ENCODE results near the gene KCND2. TPM values are rescaled to one million over a fixed set of nuclear protein-coding genes. Genes with fewer than 3 reads are reported as not detected.

The KCND2 gene
- polyA plus RNA-seq, 3 donors: not detected

DNA sequence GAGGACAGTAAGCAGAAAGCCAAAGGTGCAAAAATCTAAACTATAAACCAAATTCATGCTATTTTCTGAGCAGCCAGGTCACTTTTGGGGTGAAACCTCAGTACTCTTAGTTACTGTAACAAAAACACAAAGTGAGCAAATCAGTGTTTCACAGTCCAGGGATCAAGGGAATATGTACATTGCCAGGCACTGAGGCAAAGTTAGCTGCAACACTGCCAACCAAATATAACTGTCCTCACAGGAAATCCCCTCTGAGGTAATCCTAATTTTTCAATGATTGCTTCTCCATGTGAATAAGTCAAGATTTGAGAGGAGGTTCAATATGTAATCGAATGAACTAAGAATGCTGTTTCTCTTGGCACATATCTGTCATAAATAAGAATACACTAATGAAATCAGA, 355.3 kb downstream of the KCND2 start:
- Histone ChIP-seq H3K9ac (ENCODE audit: insufficient read depth, low read length, poor library complexity, severe bottlenecking) (no peak overlapping the region), H3K36me3 (replicated peaks in 1 of 2; ENCODE audit: control insufficient read depth in 1 of 2, insufficient read depth in 2 of 2, low read length in 2 of 2) (no peaks in the 10 kb centered on the region), H3K9me3 (replicated peaks in 1 of 2; ENCODE audit: control insufficient read depth in 1 of 2, insufficient read depth in 1 of 2, low read length in 2 of 2) (no peaks in the 10 kb centered on the region), H4K20me1 (ENCODE audit: insufficient read depth, low read length) (no peaks in the 10 kb centered on the region), H3K4me2 (replicated peaks; ENCODE audit: extremely low read depth, low read length, poor library complexity, severe bottlenecking) (no peak overlapping the region), H2AFZ (ENCODE audit: insufficient read depth, low read depth, low read length, poor library complexity, severe bottlenecking) (no peak overlapping the region), H3K79me2 (ENCODE audit: insufficient read depth, low read length) (no peaks in the 10 kb centered on the region), H3K4me3 (replicated peaks in 1 of 3; ENCODE audit: low read depth in 2 of 3, low read length in 3 of 3) (no peak overlapping the region), H3K27me3 (ENCODE audit: control insufficient read depth in 2 of 2, insufficient read depth in 2 of 2, low read length in 2 of 2) (no peaks in the 10 kb centered on the region), H3K27ac (ENCODE audit: low read depth in 1 of 2, low read length in 2 of 2) (no peak overlapping the region), H3K4me1 (ENCODE audit: control insufficient read depth in 1 of 2, insufficient read depth in 2 of 2, low read length in 2 of 2) (no peaks in the 10 kb centered on the region)
- Mint-ChIP-seq H3K4me1 (no peaks in the 10 kb centered on the region), H3K27ac (no peak overlapping the region), H3K27me3 (ENCODE audit: low read depth in 3 of 3) (no peaks in the 10 kb centered on the region), H3K9me3 (peaks cover 0 to 4% (median 0%) of the 10 kb centered on the region in 7 donors), H3K36me3 (no peaks in the 10 kb centered on the region), H3K4me3 (no peak overlapping the region)
- intact Hi-C loops (cut with micrococcal nuclease): no loop called here
- no peak for DNase-seq
- TF ChIP-seq, protein P1, sequence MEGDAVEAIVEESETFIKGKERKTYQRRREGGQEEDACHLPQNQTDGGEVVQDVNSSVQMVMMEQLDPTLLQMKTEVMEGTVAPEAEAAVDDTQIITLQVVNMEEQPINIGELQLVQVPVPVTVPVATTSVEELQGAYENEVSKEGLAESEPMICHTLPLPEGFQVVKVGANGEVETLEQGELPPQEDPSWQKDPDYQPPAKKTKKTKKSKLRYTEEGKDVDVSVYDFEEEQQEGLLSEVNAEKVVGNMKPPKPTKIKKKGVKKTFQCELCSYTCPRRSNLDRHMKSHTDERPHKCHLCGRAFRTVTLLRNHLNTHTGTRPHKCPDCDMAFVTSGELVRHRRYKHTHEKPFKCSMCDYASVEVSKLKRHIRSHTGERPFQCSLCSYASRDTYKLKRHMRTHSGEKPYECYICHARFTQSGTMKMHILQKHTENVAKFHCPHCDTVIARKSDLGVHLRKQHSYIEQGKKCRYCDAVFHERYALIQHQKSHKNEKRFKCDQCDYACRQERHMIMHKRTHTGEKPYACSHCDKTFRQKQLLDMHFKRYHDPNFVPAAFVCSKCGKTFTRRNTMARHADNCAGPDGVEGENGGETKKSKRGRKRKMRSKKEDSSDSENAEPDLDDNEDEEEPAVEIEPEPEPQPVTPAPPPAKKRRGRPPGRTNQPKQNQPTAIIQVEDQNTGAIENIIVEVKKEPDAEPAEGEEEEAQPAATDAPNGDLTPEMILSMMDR (IDR thresholded peaks at IDR 0.05): no peak
- no CpG with 5 or more reads among the region's 1 CpG for WGBS (ENCODE audit: insufficient coverage)

DNA sequence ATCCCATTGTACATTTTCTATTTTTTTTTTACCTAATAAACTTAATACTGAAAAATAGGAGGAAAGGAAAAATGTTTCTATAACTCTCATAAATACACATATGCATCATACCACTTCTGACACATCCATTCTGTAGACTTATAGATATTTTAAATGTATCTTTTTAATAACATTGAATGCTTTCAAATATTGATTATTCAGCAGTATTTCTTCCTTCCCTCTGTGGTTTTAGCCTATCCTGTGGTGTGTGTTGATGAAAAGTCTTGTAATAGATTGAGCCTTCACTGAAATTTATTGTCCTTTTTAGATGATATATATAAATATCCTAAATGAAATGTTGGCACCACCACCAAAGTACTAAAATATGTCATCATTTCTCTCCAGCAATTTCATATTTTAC, 366.9 kb downstream of the KCND2 start:
- H3K36me3 ChIP-seq (replicated peaks in 1 of 2; ENCODE audit: control insufficient read depth in 1 of 2, insufficient read depth in 2 of 2, low read length in 2 of 2): no peaks in the 10 kb centered on the region
- H3K4me2 ChIP-seq (replicated peaks; ENCODE audit: extremely low read depth, low read length, poor library complexity, severe bottlenecking): no peak overlapping the region
- no peaks in the 10 kb centered on the region for H3K27me3 ChIP-seq (ENCODE audit: control insufficient read depth in 2 of 2, insufficient read depth in 2 of 2, low read length in 2 of 2)
- no peak overlapping the region for H3K4me3 ChIP-seq (replicated peaks in 1 of 3; ENCODE audit: low read depth in 2 of 3, low read length in 3 of 3)
- no peaks in the 10 kb centered on the region for H3K4me1 ChIP-seq (ENCODE audit: control insufficient read depth in 1 of 2, insufficient read depth in 2 of 2, low read length in 2 of 2)
- no peak overlapping the region for H2AFZ ChIP-seq (ENCODE audit: insufficient read depth, low read depth, low read length, poor library complexity, severe bottlenecking)
- no peaks in the 10 kb centered on the region for H3K79me2 ChIP-seq (ENCODE audit: insufficient read depth, low read length)
- no peak overlapping the region for H3K9ac ChIP-seq (ENCODE audit: insufficient read depth, low read length, poor library complexity, severe bottlenecking)
- intact Hi-C loops (cut with micrococcal nuclease): no loop called here
- Mint-ChIP-seq H3K9me3 (no peaks in the 10 kb centered on the region), H3K27ac (no peak overlapping the region), H3K4me1 (no peaks in the 10 kb centered on the region), H3K36me3 (no peaks in the 10 kb centered on the region), H3K27me3 (ENCODE audit: low read depth in 3 of 3) (peaks cover 0 to 3% (median 2%) of the 10 kb centered on the region in 3 donors), H3K4me3 (no peak overlapping the region)
- H3K9me3 ChIP-seq (replicated peaks in 1 of 2; ENCODE audit: control insufficient read depth in 1 of 2, insufficient read depth in 1 of 2, low read length in 2 of 2): no peaks in the 10 kb centered on the region
- no peaks in the 10 kb centered on the region for H4K20me1 ChIP-seq (ENCODE audit: insufficient read depth, low read length)
- TF ChIP-seq, protein P1 (IDR thresholded peaks at IDR 0.05): no peak
- H3K27ac ChIP-seq (ENCODE audit: low read depth in 1 of 2, low read length in 2 of 2): no peak overlapping the region
- no peak for DNase-seq

Measured in CD14-positive monocyte (primary cell).